Caki2 (cell line): Measurements from ENCODE around the gene DMBX1. TPM values are rescaled to one million over a fixed set of nuclear protein-coding genes. Genes with fewer than 3 reads are reported as not detected.

Experiments
- DNase-seq: peaks from one replicate; pipeline ENCODE4 v3.0.0-alpha.2; 2015; ENCODE audit warnings: low read depth
- in situ Hi-C: cut with HindIII; loops from 2 replicates; pipeline ENCODE4 v1.10.0; 2016; ENCODE audit warnings: low sequenced_read_pairs, low pct_unique_long_range_greater_than_20kb, mixed read lengths
- total RNA-seq: library from RNA; depleted of rRNA; stranded (reverse); fragments of >200 nt; shearing (Covaris generic); gene quantifications from 2 replicates; pipeline ENCODE4 v1.2.3, GENCODE V29; 2014; ENCODE audit warnings: low replicate concordance

The DMBX1 gene
- total RNA-seq, 1 experiment from 2014 or later = not detected

DNA sequence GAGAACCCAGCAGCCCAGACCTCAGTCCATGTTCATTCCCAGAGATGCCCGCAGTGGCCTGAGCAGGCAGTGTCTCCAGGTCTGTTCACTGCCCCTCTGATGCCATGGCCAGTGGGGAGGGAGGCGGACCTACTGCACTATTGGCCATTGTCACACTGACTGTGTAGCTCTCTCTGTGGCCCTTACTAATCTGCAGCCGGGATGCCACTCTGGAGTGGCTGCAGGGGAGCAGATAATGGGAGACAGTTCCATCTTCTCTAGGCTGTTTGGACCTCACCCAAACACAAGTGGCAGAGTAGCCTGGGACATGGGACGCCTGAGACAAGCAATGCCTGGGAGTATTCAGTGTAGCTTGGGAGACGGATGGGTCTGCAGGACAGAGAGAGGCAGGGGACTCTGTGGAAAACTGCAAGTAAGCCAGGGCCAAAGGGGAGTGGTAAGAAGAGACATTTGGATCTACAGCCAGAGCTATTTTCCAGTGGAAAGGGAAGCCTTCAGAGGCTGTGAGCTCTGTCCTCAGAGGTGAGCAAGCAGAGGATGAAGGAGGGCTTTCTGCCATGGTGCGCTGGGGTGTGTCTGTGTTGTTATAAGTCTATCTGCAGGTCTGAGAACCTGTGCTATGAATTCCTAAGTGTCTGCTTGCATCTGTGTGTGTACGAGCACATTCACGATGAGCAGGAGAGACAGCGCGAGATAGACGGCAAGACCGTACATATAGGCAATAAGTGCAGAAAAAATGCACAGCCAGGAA, 26.7 kb downstream of the DMBX1 start:
- in situ Hi-C loops = no loop called here
- DNase-seq = no peak

DNA sequence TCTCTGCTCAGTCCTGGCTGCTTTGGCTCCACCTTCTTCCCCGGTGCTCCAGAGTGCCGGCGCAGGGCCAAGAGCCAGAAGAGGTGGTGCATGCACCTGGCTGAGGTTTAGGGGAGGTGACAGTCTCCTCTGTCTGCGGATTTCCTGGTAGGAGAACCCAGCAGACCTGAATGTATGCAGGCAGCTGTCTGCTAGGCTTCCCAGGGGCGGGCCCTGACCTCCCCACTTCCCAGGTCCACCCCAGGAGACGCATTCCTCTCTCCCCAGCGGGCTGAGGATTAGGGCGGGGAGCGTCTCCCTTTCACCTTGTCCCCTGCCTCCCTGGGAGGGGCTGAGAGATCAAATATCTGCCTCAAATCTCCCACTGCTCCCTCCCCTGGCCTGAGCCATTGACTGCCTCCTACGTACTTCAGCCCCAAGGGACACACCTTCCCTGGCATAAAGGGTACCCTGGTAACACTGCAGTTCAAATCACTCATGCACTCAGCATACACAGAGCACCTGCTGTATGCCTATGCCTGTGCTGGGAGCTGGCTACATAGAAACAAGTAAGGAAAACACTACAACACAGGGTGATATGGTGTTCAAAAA, 27.5 kb downstream of the DMBX1 start:
- in situ Hi-C loops = no loop called here
- peak; percentile 47 for DNase-seq

- no peak for DNase-seq
- in situ Hi-C loops = no loop called here
Observed at GRCh38 chr1:46517932-46518498, 28.4 kb downstream of the DMBX1 start.

DNA sequence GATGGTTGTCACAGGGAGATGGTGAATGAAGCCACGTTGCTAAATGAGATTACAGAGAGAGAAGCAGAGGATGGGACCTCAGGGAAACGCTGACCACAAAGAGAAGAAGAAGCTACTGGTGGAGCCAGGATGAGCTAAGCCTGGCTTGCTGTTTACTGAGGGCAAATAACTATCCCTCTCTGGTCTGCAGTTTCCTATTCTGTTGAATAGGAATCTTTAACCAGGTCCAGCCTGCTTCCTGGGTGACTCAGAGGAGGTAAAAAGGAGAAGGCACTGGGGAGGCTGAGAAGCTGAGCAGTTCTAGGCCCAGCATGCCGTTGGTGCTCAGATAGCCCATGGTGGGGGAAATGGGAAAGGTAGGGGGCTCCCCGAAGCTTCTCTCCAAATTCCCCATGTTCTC, 29.6 kb downstream of the DMBX1 start:
- in situ Hi-C loops = no loop called here
- DNase-seq = no peak

GRCh38 chr1:46520063-46520911, 30.7 kb downstream of the DMBX1 start:
- DNase-seq = peak; percentile 43
- in situ Hi-C loops = no loop called here

DNA sequence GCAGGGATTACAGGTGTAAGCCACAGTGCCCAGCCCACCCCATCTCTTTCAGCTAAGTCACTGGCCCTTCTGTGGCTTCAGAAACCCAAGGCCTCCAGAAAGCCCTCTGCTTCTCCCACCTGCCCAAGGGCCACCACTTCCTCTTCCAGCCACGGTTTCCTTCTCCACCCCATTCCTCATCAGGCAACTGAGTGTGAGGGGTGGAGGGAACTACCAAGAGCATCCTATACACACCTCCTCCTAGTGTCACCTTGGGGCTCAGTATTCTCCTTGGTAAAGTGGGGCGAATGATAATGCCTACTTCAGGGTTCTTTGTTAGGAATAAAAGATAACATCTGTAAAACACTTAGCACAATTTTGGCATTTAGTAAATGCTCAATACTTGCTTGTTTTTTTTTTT, 31.8 kb downstream of the DMBX1 start:
- in situ Hi-C loops = no loop called here
- no peak for DNase-seq

DNA sequence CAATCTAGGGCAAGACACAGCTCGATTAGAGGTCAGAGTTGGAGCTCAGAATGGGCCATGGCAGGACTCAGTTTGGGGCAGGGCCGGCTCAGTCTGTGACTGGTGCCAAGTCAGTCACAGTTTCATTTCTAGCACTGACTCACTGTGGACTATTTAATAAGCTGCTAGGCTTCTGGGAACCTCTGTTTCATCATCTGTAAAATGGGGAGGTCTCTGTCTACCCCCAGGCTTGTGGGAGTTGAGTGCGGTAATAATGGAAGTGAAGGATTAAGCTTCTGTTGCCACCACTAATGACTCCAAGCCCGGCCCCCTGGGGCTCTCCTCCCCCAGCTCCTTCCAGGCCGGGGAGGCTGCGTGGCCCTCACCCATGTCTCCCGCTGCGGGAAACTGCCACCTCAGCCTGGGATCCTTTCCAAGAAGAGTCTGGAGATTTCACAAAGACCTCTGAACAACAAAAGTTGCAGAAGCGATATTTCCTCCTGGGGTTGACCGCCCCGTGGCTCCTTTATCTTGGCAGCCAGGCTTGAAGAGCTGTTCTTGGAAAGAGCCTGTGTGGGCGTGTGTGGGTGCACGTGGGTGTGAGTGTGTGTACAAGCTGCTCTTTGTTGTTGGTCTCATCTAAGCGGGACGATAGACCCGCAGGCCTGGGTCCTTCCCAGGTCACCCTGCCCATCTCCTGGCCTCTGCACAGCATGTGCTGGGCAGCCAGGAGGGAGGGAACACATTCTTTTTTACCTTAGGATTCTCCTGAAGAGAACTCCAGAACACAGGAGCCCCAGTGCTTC, 32.7 kb downstream of the DMBX1 start:
- in situ Hi-C loops = no loop called here
- DNase-seq = peak; percentile 44

GRCh38 chr1:46522969-46523320, 33.3 kb downstream of the DMBX1 start:
- in situ Hi-C loops = no loop called here
- no peak for DNase-seq

DNA sequence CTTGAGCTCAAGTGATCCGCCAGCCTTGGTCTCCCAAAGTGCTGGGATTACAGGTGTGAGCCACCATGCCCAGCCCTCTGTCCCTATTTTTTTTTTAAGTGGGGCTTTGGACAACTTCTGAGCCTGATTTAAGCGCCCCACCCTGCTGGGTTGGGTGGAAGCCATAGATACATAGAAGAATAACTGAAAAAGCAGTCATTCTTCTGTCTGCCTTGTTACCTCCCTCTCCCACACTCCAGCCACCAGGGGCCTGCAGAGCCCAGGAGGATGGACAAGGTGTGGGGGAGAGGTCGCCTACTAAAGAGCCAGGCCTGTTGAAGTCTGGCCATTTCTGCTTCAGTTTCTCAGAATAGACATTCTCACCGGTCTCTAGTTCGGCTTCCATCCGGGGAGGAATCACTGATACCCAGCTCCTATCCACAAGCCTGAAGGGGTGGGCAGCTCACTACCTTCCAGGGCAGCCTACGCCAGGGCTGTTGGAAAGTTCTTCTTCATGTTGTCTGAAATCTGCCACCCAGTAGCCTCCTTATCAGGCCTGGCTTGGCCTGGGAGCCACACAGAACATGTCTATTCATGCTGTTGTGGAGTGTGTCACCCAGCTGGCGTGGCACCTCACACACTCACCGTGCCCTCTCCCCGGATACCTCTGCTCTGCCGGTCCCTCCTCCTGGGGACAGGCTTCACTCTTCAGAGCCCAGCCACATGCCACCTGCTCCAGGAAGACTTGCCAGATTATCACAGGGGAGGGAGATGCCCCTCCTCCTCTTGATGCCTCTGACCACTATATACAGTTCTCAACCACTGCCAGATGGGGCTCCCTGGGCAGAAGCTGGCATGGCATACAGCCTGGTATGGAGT, 34.1 kb downstream of the DMBX1 start:
- DNase-seq = no peak
- in situ Hi-C loops = no loop called here

- no peak for DNase-seq
- in situ Hi-C loops = no loop called here
Observed at GRCh38 chr1:46524843-46525242, 35.2 kb downstream of the DMBX1 start.

DNA sequence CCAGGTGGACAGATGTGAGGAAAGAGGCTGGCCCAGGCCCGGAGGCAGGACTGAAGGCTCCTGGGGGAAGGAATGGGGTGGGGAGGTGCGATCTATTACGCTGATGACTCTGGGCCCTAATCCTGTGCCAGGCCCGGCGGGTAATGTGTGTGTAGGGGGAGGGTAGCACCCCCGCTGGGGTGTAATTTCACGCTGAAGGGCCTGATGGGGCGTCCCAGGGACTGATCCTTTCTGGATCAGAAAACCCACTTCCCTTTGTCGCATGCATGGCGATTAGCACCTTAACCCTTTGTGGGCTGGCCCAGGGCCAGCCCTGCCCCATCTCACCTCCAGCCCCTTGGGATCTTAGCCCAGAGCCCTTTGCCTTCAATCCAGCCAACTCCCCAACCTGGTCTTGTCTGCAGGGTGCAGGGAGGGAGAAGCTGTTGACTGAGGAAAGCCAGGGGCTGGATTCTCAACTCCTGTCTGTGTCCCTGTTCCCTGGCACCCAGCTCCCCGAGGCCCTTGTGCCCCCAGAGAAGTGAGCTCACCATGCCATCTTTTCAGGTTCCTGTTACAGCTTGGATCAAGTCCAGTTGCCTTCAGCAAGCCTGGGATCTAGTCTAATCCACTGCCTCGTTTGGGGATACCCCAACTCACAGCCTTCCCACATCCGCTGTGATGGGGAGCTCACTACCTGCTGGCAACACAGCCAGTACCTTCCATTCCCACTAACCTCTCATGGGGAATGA, 35.8 kb downstream of the DMBX1 start:
- DNase-seq = no peak
- in situ Hi-C loops = no loop called here

DNA sequence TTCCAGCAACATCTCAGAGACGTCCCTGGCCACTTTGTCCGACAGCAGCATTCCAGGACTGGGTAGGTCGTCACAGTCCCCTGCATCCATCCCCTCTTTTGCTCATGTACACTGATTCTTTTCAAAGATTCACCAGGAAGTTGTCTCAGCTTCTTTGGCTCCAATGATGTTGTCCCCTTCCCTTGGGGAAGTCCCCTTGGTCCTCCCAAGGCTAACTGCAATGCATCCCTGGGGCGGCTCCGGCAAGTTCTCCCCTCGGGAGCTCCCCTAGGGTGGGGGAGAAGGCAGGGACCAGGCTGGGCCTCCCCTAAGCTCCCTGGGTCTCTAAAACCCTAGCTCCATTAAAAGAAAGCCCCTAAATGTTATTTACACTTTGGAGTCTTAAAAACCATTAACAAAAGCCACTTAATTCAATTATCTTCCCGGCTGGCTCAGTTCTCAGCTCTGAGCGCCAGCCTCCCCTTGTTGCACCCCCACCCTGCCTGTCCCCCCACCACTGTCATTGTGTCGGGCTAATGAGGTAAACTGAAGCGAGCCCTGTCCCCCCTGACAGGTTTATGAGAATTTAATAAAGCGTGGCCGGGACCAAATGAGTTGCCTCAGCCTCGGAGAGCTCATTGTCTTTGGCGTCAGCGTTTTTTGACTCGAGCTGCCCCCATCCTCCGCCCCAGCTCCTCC, 36.5 kb downstream of the DMBX1 start:
- no peak for DNase-seq
- in situ Hi-C loops = no loop called here

DNA sequence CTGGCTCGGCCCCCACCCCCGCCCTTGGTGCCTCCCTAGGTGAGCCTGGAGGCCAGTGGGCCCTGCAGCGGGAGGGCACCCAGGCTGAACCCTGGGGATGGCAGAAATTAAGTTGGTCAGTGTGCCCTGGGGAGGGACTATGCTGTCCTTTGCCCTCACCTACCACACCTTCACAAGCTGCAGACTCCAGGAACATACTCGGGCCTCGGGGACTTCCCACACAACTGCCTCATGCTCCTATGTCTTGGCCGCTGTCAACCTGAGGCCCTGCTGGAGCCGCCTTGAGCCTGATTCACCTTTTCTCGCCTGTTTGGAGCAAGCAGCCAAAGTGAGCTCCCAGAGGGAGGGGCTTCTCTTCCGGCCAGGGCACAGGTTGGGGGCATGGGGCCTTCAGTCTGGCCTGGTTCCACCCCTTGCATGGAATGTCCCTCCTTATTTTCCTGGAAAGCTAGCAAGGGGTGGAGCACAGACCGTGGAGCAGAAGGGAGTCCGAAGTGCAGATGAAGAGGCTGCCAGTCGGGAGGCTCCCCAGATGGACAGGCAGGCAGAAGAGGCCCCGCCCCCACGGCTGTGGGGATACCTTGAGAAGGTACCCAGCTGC, 37.2 kb downstream of the DMBX1 start:
- DNase-seq = no peak
- in situ Hi-C loops = no loop called here

DNA sequence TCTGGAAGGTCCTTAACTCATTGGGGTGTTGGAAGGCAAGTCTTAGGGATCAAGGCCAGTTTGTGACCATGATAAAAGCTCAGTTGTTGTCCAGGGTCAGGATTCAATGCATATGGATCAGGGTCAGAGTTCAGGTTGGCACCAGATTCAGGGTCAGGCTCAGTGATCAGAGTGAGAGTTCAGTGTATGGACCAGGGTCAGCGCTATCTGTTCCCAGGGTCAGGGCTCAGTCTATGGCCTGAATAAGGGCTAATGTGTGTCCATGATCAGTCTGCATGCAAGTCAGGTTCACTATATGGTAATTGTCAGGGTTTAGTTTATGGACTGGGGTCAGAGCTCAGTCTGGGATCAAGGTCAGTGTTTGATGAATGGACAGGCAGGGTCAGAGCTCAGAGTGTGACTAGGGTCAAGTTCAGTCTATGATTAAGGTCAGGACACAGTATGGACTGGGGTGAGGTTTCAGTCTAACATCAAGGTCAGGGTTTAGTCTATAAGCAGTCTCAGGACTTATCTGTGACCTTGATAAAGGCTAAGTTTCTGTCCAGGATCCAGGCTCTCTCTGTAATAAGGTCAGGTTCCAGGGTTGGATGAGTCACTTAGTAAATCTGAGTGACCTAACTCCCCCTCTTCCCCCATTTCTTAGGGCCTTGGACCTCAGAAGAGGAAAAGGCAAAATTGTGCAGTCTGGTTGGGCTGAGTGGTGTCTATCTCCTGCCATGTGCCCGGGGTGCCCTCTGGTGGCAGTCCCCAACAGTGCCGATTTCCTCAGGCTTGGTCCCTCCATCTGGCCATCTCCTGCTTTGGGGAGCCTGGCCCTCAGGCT, 38.0 kb downstream of the DMBX1 start:
- DNase-seq = peak; percentile 55
- in situ Hi-C loops = no loop called here

GRCh38 chr1:46528297-46528955, 38.8 kb downstream of the DMBX1 start:
- in situ Hi-C loops = no loop called here

More at GRCh38 chr1:46528297-46528955, 38.8 kb downstream of the DMBX1 start:
- no peak for DNase-seq
